ENCODE results near the gene TMEM101.
"Not testable (repeated sequence)": the region's sequence is repeated elsewhere in the genome, so short reads cannot be mapped to it uniquely, and the experiment has no call there.

TMEM101 gene

GRCh38 chr17:43974382-43975266 is 40.1 kb downstream of the TMEM101 start:
- DNase-seq (ENCODE audit: low spot score), result no peak

DNA sequence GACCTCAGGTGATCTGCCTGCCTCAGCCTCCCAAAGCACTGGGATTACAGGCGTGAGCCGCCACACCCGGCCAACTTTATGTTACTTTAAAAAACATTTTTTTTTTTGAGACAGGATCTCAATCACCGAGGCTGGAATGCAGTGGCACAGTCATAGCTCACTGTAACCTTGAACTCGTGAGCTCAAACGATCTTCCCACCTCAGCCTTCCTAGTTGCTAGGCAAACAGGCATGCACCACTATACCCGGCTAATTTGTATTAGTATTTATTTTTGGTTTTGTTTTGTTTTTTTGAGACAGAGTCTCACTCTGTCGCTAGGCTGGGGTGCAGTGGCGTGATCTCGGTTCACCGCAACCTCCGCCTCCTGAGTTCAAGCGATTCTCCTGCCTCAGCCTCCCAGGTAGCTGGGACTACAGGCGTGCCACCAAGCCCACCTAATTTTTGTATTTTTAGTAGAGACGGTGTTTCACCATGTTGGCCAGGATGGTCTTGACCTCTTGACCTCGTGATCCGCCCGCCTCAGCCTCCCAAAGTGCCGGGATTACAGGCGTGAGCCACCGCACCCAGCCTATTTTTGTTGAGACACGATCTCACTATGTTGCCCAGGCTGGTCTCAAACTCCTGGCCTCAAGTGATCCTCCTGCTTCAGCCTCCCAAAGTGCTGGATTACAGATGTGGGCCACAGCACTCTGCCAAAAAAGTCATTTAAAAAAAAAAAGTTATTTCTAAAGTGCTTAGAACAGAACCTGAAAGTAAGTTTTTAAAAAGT is 42.1 kb downstream of the TMEM101 start:
- DNase-seq (ENCODE audit: low spot score), result not testable (repeated sequence)

DNA sequence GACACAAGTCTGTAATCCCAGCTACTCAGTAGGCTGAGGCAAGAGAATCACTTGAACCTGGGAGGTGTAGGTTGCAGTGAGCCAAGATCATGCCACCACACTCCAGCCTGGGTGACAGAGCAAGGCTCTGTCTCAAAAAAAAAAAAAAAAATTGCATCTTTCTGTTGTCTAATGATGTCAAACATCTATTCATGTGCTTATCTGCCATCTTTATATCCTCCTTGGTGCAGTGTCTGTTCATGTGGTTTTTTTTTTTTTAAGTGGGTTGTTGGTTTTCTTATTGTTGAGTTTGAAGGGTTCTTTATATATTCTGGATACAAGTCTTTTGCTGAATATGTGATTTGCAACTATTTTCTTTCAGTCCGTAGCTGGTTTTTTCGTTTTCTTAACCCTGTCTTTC is 43.3 kb downstream of the TMEM101 start:
- not testable (repeated sequence) for DNase-seq (ENCODE audit: low spot score)

DNA sequence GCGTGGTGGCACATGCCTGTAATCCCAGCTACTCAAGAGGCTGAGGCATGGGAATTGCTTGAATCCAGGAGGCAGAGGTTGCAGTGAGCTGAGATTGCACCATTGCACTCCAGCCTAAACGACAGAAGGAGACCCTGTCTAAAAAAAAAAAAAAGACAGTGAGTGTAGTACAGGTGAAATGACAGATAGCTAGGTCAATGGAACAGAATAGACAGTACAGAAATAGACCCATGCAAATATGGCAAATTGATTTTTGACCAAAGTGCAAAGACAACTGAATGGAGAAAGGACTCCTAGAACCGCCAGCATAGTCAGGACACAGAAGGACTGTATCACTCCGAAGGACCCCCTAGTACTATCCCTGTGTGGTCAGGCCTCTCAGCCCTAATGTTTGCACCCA is 44.4 kb downstream of the TMEM101 start:
- no peak for DNase-seq (ENCODE audit: low spot score)

GRCh38 chr17:43967251-43967875 is 47.4 kb downstream of the TMEM101 start:
- no peak for DNase-seq (ENCODE audit: low spot score)

DNA sequence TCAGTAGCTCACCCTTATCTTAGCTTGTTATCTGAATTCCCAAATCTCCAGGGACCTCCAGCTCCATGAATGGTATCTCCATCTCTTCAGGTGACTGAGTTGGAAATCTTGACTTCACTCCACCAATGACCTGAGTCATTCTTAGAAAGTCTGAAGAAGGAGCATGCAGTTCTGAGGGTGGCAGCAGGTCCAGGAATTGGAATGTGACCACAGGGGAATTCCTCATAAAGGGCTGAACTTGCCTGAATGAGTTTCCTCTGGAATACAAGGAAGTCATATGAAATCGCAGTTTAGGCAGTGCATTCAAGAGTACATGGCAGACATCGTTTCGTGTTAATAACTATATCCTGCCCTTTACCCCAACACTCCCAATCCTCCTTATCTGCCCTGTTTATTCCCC is 48.5 kb downstream of the TMEM101 start:
- no peak for DNase-seq (ENCODE audit: low spot score)

DNA sequence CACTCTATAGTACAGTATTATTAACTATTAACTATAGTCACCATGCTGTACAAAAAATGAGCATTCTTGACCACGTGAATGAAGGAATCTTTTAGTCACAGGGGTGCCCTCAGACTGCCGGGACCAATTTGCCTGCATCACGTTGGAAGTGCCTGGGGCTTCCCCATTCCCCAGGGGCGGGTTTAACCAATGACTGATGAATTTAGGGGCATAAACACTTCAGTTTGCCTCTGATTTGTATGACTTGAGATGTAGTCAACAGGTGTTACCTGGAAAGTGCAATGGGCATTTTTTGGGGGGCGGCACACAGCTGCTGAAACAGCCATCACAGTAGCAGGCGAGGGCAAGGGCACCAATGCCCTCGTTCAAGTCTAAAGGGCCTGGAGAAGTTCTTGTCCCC is 52.3 kb downstream of the TMEM101 start:
- no peak for DNase-seq (ENCODE audit: low spot score)

GRCh38 chr17:43961954-43962353 is 52.8 kb downstream of the TMEM101 start:
- DNase-seq (ENCODE audit: low spot score), result no peak

- not testable (repeated sequence) for DNase-seq (ENCODE audit: low spot score)
These were observed 53.5 kb downstream of the TMEM101 start for GRCh38 chr17:43961292-43961691.
